WERI-Rb-1 (cell line): ENCODE data around the gene ZNF688.
A peak's percentile ranks its signal among the peaks of the same experiment; 100 is the strongest.

Experiments used
- DNase-seq: peaks from one replicate; pipeline ENCODE4 v3.0.0-alpha.2; 2020
- H3K27ac ChIP-seq: fragments of 250-450 bp; sonication (Bioruptor Pico); 2 replicates; pipeline ENCODE4 v1.5.1; 2020; ENCODE audit warnings: mild to moderate bottlenecking, moderate library complexity
- H3K27me3 ChIP-seq: fragments of 250-450 bp; sonication (Bioruptor Pico); 2 replicates; pipeline ENCODE4 v1.5.1; 2021; ENCODE audit warnings: mild to moderate bottlenecking, low read depth, moderate library complexity; ENCODE audit not compliant: insufficient read depth, severe bottlenecking
- H3K36me3 ChIP-seq: fragments of 250-450 bp; sonication (Bioruptor Pico); 2 replicates; pipeline ENCODE4 v1.5.1; 2020; ENCODE audit warnings: mild to moderate bottlenecking, moderate library complexity
- H3K4me3 ChIP-seq: 2 replicates; pipeline ENCODE4 v1.5.1; 2011; ENCODE audit warnings: low read depth, mild to moderate bottlenecking, control low read depth, low read length
- H3K9me3 ChIP-seq: fragments of 250-450 bp; sonication (Bioruptor Pico); 2 replicates; pipeline ENCODE4 v1.5.1; 2021; ENCODE audit warnings: mild to moderate bottlenecking, moderate library complexity; ENCODE audit not compliant: severe bottlenecking
- TF ChIP-seq, protein P1 (sequence below): IDR thresholded peaks from 2 replicates; pipeline ENCODE4 v1.5.1; 2011; ENCODE audit warnings: low read depth, mild to moderate bottlenecking, control low read depth, inconsistent platforms, low read length

Gene ZNF688

DNA sequence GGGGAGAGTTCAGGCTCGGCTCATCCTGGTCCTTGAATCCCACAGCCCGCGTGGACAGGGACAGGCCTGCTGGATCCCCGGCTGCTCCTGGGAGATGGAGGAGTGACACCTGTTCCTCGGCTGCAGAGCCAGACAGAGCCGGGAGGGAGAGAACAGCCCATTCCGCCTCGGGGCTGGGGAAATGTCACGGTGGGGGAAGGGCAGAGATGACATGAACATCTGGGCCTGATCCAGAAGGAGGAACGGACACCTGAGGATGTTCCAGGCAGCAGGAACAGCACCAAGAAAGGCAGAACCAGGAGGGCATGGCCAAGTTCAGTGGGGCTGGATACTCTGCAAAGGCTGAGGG lies 15.4 kb downstream of the ZNF688 start:
- Histone ChIP-seq H3K36me3 (peaks cover 14% of the 10 kb centered on the region), H3K4me3 (no peak overlapping the region), H3K27me3 (no peaks in the 10 kb centered on the region), H3K9me3 (no peaks in the 10 kb centered on the region), H3K27ac (peak overlapping the region; percentile 22)
- DNase-seq: no peak
- TF ChIP-seq, protein P1, sequence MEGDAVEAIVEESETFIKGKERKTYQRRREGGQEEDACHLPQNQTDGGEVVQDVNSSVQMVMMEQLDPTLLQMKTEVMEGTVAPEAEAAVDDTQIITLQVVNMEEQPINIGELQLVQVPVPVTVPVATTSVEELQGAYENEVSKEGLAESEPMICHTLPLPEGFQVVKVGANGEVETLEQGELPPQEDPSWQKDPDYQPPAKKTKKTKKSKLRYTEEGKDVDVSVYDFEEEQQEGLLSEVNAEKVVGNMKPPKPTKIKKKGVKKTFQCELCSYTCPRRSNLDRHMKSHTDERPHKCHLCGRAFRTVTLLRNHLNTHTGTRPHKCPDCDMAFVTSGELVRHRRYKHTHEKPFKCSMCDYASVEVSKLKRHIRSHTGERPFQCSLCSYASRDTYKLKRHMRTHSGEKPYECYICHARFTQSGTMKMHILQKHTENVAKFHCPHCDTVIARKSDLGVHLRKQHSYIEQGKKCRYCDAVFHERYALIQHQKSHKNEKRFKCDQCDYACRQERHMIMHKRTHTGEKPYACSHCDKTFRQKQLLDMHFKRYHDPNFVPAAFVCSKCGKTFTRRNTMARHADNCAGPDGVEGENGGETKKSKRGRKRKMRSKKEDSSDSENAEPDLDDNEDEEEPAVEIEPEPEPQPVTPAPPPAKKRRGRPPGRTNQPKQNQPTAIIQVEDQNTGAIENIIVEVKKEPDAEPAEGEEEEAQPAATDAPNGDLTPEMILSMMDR: no peak

DNA sequence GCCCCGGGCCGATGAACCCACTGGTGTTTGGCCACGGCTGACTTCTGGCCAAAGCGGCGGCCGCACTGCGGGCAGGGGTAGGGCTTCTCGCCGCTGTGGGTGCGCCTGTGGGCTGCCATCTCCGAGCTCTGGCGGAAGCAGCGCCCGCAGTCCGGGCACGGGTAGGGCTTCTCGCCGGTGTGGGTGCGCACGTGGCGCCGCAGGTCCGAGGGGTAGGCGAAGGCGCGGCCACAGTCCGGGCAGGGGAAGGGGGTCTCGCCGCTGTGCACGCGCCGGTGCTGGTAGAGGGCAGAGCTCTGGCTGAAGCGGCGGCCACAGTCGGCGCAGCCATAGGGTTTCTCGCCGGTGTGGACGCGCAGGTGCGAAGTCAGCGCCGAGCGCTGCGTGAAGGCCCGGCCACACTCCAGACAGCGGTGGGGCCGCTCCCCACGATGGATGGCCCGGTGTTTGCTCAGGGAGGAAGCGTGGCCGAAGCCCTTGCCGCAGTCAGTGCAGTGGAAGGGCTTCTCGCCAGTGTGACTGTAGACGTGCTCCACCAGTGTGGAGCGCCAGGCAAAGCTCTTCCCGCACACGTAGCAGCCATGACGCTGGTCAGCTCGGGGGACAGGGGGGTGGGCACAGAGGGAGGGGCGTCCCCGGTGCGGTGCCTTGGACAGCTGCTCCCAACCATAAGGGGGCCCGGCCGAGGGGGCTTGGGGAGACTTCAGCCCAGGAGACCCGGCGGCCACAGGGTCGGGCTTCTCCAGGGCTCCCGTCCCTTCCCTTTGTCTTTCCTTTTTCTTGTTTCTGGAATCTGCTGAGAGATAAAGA lies 16.0 kb downstream of the ZNF688 start:
- TF ChIP-seq, protein P1: no peak
- Histone ChIP-seq H3K27ac (peak overlapping the region; percentile 22), H3K27me3 (no peaks in the 10 kb centered on the region), H3K36me3 (peaks cover 14% of the 10 kb centered on the region), H3K9me3 (no peaks in the 10 kb centered on the region), H3K4me3 (no peak overlapping the region)
- DNase-seq: no peak

DNA sequence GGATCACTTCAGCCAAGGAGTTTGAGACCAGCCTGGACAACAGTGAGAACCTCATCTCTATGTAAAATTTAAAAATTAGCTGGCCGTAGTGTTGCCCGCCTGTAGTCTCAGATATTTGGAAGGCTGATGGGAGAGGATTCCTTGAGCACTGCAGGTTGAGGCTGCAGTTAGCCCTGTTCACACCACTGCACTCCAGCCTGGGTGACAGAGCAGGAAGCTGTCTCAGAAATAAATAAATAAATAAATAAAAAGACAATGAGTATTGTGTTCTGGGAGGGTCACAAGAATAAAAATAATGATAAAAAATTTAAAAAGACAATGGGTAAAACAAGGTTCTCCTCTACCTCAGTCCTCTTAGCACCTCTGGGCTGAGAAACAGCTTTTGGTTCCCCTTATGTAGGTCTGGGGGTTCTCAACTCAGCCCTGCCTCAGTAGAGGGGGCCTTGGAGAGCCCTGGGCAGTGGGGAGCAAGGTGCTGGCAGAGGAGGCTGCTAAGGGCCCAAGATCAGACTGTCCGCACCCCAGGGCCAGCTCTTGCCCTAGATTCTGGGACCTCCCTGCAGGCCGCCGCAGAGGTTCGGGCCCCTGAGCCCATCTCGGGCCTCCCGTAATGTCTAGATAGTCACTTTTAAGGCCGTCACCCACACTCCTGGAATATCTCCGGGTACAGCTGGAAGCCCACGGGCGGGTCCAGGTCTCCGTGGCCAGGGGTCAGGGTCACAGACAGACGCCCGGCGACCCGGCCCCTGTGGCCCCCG lies 16.8 kb downstream of the ZNF688 start:
- H3K9me3 ChIP-seq: no peaks in the 10 kb centered on the region
- no peaks in the 10 kb centered on the region for H3K27me3 ChIP-seq
- DNase-seq: no peak
- H3K36me3 ChIP-seq: peaks cover 14% of the 10 kb centered on the region
- no peak overlapping the region for H3K4me3 ChIP-seq
- TF ChIP-seq, protein P1: no peak
- H3K27ac ChIP-seq: no peak overlapping the region

DNA sequence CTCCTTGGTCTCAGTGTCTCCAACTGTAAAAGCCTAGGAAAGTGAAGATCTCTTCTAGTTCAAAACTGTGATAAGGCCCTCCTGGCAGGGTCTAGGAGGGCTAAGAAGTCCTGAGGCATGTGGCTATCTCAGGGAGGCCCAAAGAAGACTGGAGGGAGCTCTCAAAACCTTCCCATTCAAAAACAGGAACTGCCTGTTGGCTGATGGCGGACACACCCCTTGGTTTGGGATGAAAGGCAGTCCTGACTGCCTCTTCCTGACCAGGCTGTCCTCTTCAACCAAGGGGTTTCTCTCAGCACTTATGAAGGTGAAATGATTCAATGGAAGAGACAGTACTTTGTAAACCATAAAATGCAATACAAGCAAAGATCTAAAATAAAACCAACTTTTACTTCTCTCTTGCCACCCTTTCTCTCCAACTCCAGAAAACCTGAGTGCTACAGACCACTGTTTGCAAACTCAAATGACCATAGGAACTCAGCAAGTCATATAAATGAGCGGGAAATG lies 18.1 kb downstream of the ZNF688 start:
- no peak for DNase-seq
- Histone ChIP-seq H3K36me3 (peaks cover 14% of the 10 kb centered on the region), H3K4me3 (no peak overlapping the region), H3K27ac (no peak overlapping the region), H3K9me3 (no peaks in the 10 kb centered on the region), H3K27me3 (no peaks in the 10 kb centered on the region)
- TF ChIP-seq, protein P1: no peak

DNA sequence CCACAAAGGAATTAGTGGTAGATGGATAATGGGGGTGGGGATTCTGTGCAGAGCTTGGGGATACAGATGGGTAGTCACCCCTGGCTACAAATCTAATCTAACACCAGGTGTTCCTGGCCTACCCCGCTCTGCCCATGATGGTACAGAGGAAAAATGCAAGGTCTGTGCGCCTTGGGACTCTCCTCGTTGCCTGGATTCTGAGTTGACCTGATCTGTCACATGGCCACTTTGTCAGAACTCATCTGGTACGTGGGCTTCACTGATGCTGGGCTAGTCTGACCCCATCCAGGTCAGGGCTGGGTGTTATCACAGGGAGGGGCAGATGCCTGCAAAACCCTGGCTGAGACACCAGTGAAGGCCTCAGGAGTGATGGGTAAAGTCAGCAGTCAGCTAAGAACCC lies 18.6 kb downstream of the ZNF688 start:
- Histone ChIP-seq H3K36me3 (peaks cover 14% of the 10 kb centered on the region), H3K27ac (no peak overlapping the region)

More for the DNA sequence above, 18.6 kb downstream of the ZNF688 start:
- Histone ChIP-seq H3K9me3 (no peaks in the 10 kb centered on the region), H3K4me3 (no peak overlapping the region), H3K27me3 (no peaks in the 10 kb centered on the region)
- TF ChIP-seq, protein P1: no peak
- DNase-seq: no peak
